ENCODE results near the gene SPEG. TPM values are rescaled to one million over a fixed set of nuclear protein-coding genes. Genes with fewer than 3 reads are reported as not detected.

The SPEG gene
- total RNA-seq, 2 donors from 2014 or later: 30.7 to 53.4 TPM

DNA sequence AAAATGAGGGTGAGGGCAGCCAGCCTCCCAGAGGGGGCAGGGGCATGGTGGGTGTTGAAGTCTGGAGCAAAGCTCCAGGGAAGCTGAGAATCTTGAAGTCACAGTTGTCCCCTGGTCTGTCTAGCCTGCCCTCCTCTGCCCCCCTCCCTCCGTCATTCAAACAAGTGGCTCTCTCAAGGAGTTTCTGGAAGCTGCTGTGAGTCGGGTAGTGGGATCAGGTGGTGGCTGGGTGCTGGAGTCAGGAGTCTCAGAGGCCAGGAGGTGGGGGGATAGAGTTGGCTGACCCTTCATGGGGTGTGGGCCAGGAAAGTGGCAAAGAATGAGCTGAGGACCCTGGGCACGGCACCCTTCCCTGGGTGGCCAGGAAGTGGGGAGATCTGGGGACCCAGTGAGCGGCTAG is 79.1 kb downstream of the SPEG start:
- H3K9me3 ChIP-seq: no peaks in the 10 kb centered on the region
- intact Hi-C loops (cut with DNase I): loop anchor here (10.0 kb wide), 1 partner anchor 339 kb away; the partner anchor contains the start of genes CNPPD1, RETREG2 and SLC23A3
- peaks cover 9% of the 10 kb centered on the region for H3K27me3 ChIP-seq (replicated peaks; ENCODE audit: insufficient read depth)
- no peak for DNase-seq (ENCODE audit: low spot score)
- no peak overlapping the region for H3K4me3 ChIP-seq
- H3K4me1 ChIP-seq (replicated peaks): peaks cover 2% of the 10 kb centered on the region
- 38% methylated on average over 4 of the region's 4 CpGs for WGBS
- TF ChIP-seq POLR2A (IDR thresholded peaks at IDR 0.05) (no peak), POLR2AphosphoS5 (IDR thresholded peaks at IDR 0.05) (no peak)
- TF ChIP-seq, protein P1, sequence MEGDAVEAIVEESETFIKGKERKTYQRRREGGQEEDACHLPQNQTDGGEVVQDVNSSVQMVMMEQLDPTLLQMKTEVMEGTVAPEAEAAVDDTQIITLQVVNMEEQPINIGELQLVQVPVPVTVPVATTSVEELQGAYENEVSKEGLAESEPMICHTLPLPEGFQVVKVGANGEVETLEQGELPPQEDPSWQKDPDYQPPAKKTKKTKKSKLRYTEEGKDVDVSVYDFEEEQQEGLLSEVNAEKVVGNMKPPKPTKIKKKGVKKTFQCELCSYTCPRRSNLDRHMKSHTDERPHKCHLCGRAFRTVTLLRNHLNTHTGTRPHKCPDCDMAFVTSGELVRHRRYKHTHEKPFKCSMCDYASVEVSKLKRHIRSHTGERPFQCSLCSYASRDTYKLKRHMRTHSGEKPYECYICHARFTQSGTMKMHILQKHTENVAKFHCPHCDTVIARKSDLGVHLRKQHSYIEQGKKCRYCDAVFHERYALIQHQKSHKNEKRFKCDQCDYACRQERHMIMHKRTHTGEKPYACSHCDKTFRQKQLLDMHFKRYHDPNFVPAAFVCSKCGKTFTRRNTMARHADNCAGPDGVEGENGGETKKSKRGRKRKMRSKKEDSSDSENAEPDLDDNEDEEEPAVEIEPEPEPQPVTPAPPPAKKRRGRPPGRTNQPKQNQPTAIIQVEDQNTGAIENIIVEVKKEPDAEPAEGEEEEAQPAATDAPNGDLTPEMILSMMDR (IDR thresholded peaks at IDR 0.05): no peak
- no peaks in the 10 kb centered on the region for H3K36me3 ChIP-seq
- no peak overlapping the region for H3K27ac ChIP-seq

DNA sequence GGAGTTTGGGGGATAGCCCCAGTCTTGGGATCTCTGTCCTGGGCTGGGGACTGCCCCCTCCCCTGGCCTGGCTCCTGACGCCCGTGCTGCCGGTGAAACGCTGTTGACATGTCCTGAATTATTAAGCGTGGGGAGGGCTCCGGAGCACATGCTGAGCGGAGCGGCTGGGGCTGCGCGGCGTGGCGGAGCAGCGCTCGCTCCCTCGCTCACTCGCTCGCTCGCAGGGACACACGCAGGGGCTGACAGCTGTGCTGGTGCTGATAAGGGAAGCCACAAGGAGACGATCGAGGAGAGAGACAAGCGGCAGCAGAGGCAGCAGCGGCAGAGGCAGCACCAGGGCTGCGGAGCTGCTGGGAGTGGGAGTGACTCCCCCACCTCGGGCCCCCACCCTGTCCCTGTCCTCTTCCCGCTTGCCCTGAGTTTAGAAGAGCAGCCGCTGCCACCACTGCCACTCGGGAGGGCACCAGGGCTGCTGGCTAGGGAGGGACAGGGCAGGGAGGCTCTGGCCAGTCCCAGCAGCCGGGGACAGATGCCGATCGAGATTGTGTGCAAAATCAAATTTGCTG is 79.6 kb downstream of the SPEG start, which contains the start of gene ASIC4:
TSS of gene ASIC4 (plus strand) at position 287 of the 566 bp plus-strand sequence. CDS start at position 530, 243 bp downstream.
- no peak for DNase-seq (ENCODE audit: low spot score)
- Histone ChIP-seq H3K9me3 (no peaks in the 10 kb centered on the region), H3K27me3 (replicated peaks; ENCODE audit: insufficient read depth) (peaks cover 9% of the 10 kb centered on the region), H3K36me3 (no peaks in the 10 kb centered on the region), H3K27ac (no peak within 1 kb of the TSS), H3K4me1 (replicated peaks) (peaks cover 2% of the 10 kb centered on the region), H3K4me3 (no peak within 1 kb of the TSS)
- intact Hi-C loops (cut with DNase I): loop anchor here (10.0 kb wide), 1 partner anchor 339 kb away; the partner anchor contains the start of genes CNPPD1, RETREG2 and SLC23A3
- TF ChIP-seq POLR2AphosphoS5 (IDR thresholded peaks at IDR 0.05): no peak
- TF ChIP-seq, protein P1 (IDR thresholded peaks at IDR 0.05): no peak
- TF ChIP-seq POLR2A (IDR thresholded peaks at IDR 0.05): no peak
- WGBS: 10% methylated on average over 30 of the region's 31 CpGs

DNA sequence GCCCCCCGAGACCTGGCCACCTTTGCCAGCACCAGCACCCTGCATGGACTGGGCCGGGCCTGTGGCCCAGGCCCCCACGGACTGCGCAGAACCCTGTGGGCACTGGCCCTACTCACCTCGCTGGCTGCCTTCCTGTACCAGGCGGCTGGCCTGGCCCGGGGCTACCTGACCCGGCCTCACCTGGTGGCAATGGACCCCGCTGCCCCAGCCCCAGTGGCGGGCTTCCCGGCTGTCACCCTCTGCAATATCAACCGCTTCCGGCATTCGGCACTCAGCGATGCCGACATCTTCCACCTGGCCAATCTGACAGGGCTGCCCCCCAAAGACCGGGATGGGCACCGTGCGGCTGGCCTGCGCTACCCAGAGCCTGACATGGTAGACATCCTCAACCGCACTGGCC is 80.2 kb downstream of the SPEG start:
- no peak for DNase-seq (ENCODE audit: low spot score)
- Histone ChIP-seq H3K4me3 (no peak overlapping the region), H3K27me3 (replicated peaks; ENCODE audit: insufficient read depth) (peaks cover 9% of the 10 kb centered on the region), H3K9me3 (no peaks in the 10 kb centered on the region), H3K27ac (no peak overlapping the region), H3K36me3 (no peaks in the 10 kb centered on the region), H3K4me1 (replicated peaks) (peaks cover 2% of the 10 kb centered on the region)
- intact Hi-C loops (cut with DNase I): loop anchor here (10.0 kb wide), 1 partner anchor 340 kb away; the partner anchor contains the start of genes CNPPD1, RETREG2 and SLC23A3
- WGBS: 87% methylated on average over 18 of the region's 21 CpGs
- TF ChIP-seq POLR2A (IDR thresholded peaks at IDR 0.05): no peak
- TF ChIP-seq, protein P1 (IDR thresholded peaks at IDR 0.05): no peak
- no peak for TF ChIP-seq POLR2AphosphoS5 (IDR thresholded peaks at IDR 0.05)

DNA sequence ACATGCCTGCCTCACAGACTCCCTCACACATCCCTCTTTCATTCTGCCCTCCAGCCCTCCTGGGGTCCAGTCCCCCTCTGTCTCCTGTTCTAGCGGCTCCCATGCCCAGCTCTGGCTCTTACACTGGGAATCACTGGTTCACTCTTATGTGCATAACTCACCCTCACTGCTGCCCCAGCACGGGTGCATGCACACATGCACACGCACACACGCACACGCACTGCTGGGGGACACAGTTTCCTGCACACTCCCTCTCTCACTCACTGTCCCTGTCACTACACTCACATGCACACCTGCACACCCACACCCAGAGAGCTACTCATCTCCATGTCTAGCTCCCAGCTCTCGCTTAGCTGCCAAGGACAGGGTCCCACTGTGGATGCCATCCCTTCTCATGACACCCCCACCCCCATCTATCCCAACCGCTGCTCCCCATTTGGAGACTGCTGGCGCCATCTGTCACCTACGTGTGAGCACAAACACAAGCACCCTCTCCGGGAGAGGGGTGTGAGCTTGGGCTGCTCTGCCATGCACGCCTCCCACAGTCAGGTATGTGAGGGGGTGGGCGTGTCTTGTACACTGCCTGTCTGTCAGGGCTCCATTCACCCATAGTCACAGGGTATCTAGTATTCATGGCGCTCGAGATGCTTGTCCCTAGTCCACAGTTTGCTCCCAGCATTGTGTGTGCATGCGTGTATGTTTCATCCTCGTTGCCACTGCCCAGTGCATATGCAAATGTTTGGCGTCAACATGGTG is 81.4 kb downstream of the SPEG start:
- intact Hi-C loops (cut with DNase I): loop anchor here (10.0 kb wide), 1 partner anchor 341 kb away; the partner anchor contains the start of genes CNPPD1, RETREG2 and SLC23A3
- Histone ChIP-seq H3K27me3 (replicated peaks; ENCODE audit: insufficient read depth) (peaks cover 9% of the 10 kb centered on the region), H3K9me3 (no peaks in the 10 kb centered on the region), H3K36me3 (no peaks in the 10 kb centered on the region), H3K4me1 (replicated peaks) (no peaks in the 10 kb centered on the region), H3K4me3 (no peak overlapping the region), H3K27ac (no peak overlapping the region)
- TF ChIP-seq, protein P1 (IDR thresholded peaks at IDR 0.05): no peak
- TF ChIP-seq POLR2AphosphoS5 (IDR thresholded peaks at IDR 0.05): no peak
- TF ChIP-seq POLR2A (IDR thresholded peaks at IDR 0.05): no peak
- no peak for DNase-seq (ENCODE audit: low spot score)
- 70% methylated on average over 17 of the region's 17 CpGs for WGBS

All from prostate gland (tissue), 2 donors.